GM18867 (cell line): Measurements from ENCODE around the gene KCTD16.

Experiments used
- ATAC-seq: cut with Tn5 transposase; IDR thresholded peaks from one replicate; pipeline ENCODE4 v1.9.1; 2021; ENCODE audit warnings: mild to moderate bottlenecking, moderate library complexity; ENCODE audit not compliant: unreplicated experiment

KCTD16 gene

DNA sequence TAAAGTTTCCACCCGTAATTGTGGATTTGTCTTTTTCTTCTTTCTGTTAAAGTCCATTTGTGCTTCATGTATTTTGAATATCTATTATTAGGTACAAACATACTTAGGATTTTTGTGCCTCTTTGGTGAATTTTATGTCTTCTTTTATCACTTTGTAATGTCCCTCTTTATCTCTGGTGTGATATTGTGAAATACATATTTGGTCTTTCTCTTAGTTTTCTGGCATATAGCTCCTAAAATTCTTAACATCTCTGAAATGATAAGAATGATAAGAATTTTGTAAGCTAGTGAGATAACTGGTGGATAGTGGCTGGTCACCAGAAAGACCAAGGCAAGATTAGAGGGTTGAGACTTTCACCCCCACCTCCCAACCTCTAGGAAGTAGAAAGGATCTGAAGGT, 111.1 kb downstream of the KCTD16 start:
- ATAC-seq, result no peak

DNA sequence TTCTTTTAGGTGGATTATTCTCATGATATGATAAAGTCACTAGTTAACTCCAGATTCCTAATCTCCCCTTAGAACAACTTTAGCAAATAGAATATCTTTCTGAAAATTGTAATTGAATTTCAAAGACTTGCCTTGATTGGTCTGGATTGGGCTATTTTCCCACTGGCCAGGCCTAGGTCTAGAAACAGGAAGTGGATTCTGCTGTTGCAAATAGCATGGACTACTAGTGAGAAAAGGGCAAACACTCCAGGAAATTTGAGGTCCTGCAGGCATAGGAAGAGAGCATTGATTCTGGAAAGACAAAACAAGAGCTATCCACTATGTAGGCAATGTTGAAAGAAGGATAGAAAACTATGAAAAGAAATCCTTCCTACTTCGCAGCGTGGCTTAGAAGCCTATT, 113.4 kb downstream of the KCTD16 start:
- no peak for ATAC-seq

DNA sequence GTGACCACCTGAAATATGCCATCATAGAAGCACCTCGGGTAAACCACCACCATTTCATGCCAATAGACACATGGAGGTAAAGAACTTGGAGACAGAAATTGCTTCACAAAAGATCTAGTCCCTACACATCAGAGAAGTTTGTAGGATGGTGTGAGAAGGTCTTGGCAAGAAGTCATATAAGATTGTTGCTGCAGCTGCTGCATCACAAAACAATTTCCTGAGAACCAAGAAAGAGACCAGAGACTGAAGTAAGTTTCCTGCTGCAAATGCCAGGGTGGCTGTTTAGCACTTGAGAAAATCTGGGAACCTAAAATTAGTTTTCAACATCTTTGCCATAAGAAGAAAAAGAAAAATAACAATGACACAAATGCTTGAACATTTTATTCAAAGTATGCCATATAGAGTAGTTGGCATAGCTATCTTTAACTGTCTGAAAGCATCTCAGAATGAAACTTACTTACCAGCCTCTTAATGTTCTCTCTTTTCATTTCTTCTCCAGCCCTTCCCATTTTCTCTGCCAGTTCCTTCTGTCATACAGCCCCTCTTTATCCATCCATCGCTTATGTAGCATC, 114.3 kb downstream of the KCTD16 start:
- no peak for ATAC-seq

DNA sequence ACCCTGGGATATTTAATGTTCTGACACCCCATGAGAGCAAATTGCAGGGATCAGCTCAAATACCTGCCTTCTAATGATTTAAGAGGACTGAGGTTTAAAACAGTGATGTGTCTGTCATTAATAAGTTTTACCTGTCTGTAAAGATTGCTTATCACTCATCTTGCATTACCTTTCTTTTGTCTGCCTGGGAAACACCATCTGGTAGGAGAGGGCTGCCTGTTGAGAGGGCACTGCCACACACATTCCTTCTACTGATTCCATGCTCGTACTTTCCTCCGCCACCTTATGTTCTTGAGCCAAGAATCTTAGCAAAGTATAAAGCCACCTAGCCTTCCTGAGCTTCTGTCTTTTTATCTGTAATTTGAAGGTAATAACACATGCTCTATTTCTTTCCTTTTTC, 118.6 kb downstream of the KCTD16 start:
- no peak for ATAC-seq

DNA sequence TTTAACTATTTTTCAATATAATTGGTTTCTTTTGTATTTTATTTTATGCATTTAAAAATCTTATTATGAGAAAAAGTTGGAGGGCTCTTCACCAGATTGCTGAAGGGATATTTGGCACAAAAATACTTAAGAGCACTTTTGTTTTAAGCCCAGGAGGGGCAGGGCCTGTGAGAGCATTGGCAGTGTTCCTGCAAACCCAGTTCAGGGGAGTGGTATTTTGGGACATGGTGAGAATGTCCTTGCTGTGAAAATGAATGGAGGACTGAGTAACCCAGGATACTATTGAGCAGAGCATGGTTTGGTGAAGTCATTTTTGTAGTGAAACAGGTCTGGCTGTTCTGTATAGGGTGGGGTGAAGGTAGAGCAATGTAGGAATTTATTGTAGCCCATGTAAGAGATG, 121.4 kb downstream of the KCTD16 start:
- no peak for ATAC-seq

DNA sequence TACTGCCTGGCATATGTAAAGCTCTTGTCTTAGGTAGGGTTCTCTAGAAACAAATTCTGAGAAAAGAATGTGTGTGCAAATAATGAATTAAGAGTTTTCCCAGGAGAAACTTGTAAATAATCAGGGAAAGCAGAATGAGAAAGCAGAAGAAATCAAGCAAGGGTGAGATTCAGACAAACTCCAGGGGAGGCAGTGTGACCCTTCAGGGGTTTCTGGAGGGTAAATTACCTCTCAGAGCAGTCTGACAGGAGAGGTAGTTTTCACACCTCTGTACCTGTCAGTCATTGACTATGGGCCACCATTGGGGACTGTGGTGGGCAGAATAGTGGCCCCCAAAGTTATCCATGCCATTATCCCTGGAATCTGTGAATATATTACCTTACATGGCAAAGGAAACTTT, 124.6 kb downstream of the KCTD16 start:
- ATAC-seq, result no peak

DNA sequence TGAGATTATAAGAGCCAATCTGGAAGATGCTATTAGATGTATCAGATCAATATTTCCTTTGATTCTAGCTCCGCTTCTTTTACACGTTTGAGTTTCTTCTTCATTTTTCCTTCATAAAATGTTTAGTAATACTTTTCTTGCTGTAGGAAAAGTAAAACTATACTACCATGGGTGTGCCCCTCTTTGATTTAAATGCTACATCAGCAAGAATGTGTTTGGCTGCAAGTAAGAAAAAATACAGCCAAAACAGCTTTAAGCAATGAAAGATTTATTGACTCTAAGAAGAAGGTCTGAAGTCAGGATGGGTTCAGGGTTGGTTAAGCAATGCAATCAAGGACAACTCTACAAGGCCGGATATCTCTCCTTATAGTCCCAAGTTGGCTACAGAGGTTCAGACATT, 126.4 kb downstream of the KCTD16 start:
- no peak for ATAC-seq

DNA sequence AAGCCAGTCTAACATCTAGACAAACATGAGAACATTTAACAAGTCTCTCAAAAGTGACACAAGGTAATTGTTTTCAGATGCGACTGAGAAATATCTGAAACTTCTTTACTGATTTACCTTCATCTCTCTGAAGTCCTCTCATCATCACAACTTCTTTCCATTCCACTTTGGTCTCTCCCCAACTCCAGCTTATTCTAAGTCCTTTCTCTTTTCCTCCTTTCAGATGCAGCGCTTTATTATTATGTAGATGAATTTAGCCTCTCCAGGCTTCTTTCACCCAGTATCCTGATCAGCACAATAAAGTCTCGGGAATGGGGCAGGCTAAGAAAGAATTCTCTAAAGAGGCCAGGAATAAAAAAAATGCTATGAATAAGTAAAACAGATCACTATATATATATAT, 128.0 kb downstream of the KCTD16 start:
- no peak for ATAC-seq

DNA sequence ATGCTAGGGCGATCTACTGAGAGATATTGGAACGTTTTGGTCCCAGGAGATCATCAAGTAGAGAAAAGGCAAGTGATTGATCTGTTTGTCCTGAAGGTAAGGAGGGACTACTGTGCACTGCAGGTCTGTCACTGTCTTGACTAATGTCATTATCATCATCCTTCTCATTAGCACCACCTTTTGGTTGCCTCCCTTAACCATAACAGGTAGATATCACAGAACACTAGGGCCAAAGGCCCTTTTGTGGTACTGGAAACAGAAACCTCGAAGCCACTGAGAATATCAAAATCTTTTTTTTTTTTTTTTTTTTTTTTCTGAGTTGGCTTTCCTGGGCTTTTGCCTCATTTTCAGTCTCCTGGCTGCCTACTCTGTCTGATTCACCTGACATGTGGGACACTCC, 134.0 kb downstream of the KCTD16 start:
- ATAC-seq, result peak; percentile 76

DNA sequence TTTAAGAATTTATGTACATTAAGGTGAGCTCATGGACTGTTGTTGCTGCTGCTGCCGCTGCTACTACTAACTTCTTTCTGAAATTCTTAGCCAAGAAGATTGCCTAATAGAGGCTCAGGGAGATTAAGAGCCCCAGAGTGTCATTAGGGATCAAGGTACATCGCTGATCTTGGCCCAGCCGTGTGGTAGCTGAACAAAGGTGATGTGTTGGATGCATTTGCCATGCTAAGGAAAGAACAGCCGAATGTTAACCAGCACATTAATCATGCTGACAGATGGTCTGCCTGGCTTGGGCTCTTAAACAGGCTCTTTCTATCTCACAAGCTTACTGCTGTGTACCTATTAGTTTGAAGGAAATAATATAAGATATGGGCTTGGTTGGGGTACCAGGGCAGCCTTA, 137.1 kb downstream of the KCTD16 start:
- no peak for ATAC-seq

DNA sequence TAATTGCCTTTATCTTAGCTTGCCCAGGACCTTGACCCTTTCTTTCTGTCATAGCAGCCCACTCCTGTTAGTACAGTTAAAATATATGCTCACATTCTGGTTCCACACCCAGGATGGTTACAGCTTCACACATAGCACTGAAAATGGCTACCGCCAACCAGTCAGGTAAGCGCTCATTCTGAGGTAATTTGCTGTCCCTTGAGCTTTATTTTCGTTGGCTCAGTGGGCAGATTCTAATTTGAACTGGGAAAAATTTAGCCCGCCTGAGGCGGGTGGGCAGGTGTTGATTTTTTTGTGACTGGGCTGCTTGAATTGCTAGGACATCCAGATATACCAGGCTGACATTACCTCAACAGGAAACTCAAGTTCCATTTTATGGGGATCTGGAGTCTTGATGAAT, 137.5 kb downstream of the KCTD16 start:
- ATAC-seq, result no peak

DNA sequence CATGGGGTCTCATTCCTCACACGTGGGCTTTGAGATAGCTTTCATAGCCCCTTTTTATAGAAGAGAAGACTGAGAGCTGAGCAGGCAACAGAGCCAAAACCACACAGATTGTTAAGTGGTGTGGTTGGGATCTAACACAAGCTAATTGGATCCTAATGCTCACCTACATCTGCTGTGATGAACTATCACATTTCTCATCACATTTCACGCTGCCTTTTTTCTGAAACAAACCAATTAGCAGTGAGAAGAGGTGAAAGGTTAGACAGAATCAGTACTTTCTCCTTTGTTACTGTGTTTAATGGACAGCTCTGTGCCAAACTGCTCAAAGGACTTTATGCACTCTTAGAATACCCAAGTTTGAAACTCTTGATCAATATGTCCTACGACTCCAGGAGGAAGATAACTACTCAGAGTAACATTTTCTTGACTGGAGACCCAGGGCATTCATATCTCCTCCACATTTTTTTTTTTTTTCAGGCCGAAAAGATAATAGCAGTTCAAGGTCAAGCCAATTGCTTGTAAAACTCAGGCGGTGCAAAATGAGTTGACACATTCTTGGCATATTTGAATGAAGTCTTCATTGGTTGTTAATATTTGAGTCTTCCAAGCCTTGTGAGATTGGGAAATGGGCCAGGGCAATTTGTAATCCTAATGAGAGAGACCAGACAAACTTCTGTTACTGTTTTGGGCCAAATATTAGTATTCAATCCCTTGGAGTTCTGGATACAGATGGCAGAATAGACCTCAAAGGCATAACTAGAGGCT, 138.4 kb downstream of the KCTD16 start:
- ATAC-seq, result no peak

DNA sequence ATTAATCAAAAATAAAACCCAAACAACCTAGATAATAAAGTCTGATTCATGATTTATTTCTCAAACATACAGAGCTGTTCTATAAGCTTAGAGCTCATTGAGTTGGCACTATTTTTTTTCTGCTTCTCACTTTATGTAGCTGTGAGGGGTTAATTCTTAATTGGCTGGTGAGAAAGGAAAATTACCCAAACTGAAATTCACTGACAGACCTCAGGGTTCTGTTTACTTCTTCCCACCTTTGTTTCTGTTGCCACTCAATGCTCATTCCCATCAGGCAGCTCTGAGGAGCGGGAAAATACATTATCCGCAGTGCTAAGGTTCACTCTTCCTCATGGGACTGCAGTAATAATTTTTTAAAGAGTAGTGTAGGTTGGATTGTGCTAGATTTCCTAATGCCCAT, 139.9 kb downstream of the KCTD16 start:
- no peak for ATAC-seq

DNA sequence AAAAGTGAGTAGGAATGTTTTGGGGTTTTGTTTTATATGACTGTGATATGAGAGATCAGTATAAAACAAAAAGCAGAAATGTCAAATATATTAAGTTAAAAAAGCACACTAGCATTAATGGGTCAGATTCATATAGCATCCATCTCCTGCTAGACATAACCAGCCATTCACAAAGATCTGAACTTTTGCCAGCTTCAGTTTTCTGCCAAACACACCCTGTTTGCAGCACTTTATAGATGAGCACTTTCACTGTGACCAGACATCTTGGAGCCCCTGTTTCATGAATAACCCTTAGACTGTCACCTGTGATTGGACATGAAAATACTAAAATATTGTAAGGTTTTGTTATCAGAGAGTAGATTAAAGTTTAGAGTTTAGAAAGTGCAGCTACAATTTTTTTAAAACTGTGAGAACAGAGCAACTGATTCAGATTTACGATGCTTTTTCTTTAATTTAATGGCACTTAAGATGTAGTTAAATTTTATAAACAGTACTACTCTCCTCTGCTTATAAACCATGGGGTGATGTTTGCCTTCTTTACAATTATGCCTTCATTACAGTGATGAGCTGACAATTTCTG, 142.6 kb downstream of the KCTD16 start:
- ATAC-seq, result no peak

DNA sequence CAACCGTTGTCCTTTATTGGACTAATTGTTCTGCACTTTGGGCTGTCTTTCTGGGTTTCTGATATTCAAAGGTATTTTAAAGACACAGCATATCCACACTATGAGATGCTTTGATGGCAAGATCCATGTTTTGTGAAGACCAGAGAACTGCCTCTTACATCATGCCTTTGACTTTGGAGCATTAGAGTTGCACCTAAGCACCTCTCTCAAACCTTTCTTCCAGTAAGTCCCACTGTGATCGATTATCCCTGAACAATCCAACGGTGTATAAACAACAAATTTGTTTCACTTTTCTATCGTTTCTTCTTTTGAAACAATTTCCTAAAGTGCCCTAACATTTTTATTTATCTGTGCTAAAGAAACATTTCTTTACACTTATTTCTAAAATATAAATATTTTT, 144.4 kb downstream of the KCTD16 start:
- no peak for ATAC-seq

DNA sequence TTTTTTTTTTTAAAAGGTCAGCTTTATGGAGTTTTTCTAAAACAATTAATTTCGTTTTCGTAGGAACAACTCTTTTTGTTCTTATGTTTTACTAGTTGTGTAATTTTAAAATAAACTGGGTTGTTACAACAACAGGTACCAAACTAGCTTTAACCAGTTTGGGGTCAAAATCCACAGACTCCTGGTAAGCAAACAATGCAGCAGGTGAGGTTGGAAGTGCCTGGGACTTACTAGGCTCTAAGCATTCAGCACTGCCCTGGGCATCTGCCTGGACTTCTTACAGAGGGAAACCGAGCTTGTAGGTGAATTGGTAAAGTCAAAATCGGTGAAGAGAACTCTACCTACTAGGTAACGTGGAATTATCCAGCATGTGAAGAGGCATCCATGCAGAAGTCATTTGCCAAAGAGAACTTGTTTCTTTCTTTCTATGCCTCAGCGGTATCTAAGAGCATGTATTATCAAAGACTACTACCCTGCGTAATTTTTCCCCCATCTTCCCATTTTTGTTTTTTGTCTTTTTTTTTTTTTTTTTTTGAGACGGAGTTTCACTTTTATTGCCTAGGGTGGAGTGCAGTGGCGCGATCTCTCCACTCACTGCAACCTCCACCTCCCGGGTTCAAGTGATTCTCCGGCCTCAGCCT, 145.4 kb downstream of the KCTD16 start:
- no peak for ATAC-seq

DNA sequence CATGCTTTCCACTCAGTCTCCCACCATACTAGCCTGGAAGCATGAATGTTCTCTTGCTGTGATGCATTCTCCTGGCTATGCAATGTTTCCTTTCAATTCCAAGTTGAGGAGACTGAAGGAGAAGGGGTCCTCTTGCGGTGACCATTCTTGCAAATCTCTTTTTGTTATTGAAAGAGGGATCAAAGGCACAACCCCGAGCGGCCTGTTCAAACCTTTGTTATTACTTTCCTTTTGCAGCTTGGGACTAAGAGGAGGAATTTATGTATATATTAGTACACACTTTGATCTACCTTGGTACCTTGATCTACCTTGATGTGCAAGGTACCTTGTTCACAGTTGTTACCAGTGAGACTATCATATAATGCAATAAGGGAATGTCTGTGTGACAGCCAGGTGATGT, 147.3 kb downstream of the KCTD16 start:
- ATAC-seq, result no peak

DNA sequence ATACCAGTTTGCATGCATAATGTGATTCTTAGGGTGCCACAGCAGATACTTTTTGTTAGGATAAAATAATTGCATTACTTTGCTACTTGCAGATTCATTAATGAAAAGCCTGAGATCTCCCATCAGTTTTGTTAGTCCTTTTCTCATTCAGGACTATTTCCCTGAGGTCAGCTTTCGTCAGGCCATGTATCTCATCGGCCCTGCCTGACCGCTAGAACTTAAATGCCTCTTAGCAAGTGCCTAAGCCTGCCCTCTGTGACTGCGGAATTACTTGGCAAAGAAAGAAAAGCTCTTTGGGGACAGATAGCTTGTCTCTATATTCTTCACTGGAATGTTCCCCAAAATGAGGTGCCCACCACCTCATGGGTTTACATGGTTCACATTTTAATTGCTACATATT, 147.8 kb downstream of the KCTD16 start:
- ATAC-seq, result no peak

DNA sequence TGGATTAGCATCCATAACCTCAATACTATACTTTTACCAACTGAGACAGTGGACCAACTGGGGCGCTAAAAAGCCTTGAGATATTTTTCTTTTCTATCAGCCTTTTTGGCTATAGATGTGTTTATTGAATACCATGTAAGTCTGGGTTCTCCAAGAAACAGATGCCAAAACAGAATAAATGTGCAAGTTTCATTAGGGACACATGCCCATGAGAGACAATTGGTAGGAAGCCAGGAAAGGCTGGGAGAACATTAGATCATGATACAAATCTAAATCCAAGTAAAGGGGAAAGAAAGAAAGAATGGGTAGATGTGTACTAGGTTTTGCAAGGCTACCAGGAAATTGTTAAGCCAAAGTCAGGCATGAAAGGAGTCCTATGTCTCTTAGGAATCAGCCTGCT, 152.5 kb downstream of the KCTD16 start:
- no peak for ATAC-seq

DNA sequence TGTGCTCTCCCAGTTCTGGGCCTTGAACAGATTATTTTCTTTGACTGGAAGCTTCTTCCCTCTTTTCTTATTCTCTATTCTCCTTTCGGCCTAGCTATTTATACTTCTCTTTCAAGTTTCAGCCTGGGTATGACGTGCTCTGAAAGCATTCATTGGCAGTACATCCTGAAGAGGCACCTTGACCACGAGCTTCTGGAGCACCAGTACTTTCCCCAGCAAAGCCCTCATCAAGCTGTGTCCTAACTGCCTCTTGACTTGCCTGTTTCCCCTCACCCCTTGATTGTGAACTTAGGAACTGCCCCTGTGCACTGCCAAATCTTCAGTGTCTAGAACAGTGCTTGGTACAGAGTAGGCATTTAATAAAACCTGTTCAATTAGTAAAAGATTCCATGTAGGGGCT, 154.9 kb downstream of the KCTD16 start:
- no peak for ATAC-seq

DNA sequence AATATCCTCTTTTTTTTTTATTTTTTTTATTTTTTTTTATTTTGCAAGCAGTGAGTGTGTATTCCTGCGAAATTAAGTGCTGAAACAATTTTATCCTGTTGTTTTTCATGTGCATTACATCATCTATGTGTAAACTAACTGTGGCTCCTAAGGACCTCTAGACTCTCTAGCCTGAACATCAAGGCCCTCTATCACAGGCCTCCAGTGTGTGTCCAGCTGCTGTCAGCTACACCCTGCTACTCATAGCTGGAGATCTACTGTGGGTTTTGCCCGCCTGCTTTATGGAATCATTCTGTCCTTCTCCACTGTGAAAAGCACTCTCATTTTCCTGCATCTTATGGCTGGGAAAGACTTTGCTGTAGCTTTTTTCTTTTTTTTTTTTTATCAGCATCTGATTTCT, 157.8 kb downstream of the KCTD16 start:
- no peak for ATAC-seq

DNA sequence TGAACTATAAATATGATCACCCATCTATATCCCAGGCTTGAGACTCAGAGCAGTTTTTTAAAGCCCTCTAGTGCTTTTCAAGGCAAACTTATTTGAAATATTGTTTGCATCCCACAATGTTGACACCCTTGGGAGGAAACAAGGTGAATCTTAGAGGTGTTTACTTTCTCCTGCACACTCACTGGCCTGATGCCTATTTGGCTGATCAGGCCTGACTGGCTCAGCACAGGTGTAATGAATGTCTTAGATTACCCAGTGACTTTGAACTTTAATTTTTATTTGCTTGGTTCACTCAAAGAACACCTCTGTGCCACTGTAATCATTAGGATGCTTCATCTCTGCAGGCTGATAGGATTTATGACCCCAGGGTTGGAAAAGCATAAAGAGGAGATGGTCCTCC, 158.3 kb downstream of the KCTD16 start:
- ATAC-seq, result no peak
